NCI-H128 (cell line): ENCODE results near the gene GALNT9.
"Not testable (repeated sequence)": the region's sequence is repeated elsewhere in the genome, so short reads cannot be mapped to it uniquely, and the experiment has no call there.

Experiments
- DNase-seq: peaks from one replicate; lab custom pipeline; 2025; ENCODE audit not compliant: unreplicated experiment; lab: John Stamatoyannopoulos, UW

The GALNT9 gene

GRCh38 chr12:132314516-132315233 is 14.7 kb downstream of the GALNT9 start:
- no peak for DNase-seq

GRCh38 chr12:132314035-132314434 is 15.4 kb downstream of the GALNT9 start:
- DNase-seq: no peak

- DNase-seq: no peak
Observed at GRCh38 chr12:132313182-132313581, 16.2 kb downstream of the GALNT9 start.

- no peak for DNase-seq
Observed at GRCh38 chr12:132312516-132312915, 16.9 kb downstream of the GALNT9 start.

- DNase-seq: no peak
Observed at GRCh38 chr12:132311201-132311915, 18.0 kb downstream of the GALNT9 start.

GRCh38 chr12:132310181-132311040 is 19.0 kb downstream of the GALNT9 start:
- no peak for DNase-seq

- DNase-seq: no peak
Observed at GRCh38 chr12:132309596-132310086, 19.7 kb downstream of the GALNT9 start.

GRCh38 chr12:132308853-132309595 is 20.4 kb downstream of the GALNT9 start:
- DNase-seq: no peak

- no peak for DNase-seq
Observed at GRCh38 chr12:132307976-132308852, 21.2 kb downstream of the GALNT9 start.

GRCh38 chr12:132306885-132307191 is 22.6 kb downstream of the GALNT9 start:
- DNase-seq: no peak

- DNase-seq: no peak
Observed at GRCh38 chr12:132305991-132306884, 23.2 kb downstream of the GALNT9 start.

- no peak for DNase-seq
Observed at GRCh38 chr12:132305560-132305966, 23.8 kb downstream of the GALNT9 start.

GRCh38 chr12:132304866-132305265 is 24.5 kb downstream of the GALNT9 start:
- DNase-seq: not testable (repeated sequence)

- DNase-seq: not testable (repeated sequence)
Observed at GRCh38 chr12:132303853-132304373, 25.5 kb downstream of the GALNT9 start.

- DNase-seq: no peak
Observed at GRCh38 chr12:132302466-132303358, 26.7 kb downstream of the GALNT9 start.

GRCh38 chr12:132300789-132301722 is 28.3 kb downstream of the GALNT9 start:
- DNase-seq: no peak

GRCh38 chr12:132296063-132296462 is 33.3 kb downstream of the GALNT9 start:
- DNase-seq: no peak
